EL (cell line): ENCODE measurements around the gene PIK3R3.
A peak's percentile ranks its signal among the peaks of the same experiment; 100 is the strongest.

Experiments used
- DNase-seq: peaks from one replicate; pipeline ENCODE4 v3.0.0-alpha.2; 2016

The PIK3R3 gene

DNA sequence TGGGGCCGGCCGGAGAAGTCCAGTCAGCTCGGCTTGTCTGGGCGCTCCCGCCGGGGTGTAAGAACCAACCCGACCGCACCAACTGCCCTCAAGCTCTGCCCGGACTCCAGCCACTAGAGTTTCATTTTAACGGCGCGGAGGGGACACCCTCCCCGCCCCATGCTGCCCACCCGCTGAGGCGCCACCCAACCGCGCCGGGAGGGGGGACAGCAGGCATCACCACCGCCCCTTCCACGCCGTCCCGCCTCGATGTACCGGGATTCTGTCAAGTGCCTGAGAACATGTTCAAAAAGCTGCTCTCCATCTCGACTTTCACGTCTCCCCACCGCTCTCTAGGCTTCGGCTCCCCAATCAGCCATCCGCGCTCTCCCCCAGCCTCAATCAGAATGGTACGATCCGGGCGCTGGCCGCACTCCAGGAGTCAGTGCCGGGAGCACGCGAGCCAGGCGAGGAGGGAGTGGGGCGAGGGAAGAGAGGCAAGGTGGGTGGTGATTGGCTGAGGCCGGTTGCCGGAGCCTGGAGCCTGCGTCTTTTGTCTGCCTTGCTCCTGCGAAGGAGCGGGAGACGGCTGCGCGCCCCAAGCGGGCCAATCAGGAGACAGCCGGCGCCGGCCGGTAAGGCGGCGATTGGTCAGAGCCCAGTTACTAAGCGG, at the start of gene PIK3R3:
Gene PIK3R3 (minus strand): TSS at position 101 of the 652 bp plus-strand sequence. CDS start 677 bp downstream, outside the sequence.
- peak; percentile 99 for DNase-seq

DNA sequence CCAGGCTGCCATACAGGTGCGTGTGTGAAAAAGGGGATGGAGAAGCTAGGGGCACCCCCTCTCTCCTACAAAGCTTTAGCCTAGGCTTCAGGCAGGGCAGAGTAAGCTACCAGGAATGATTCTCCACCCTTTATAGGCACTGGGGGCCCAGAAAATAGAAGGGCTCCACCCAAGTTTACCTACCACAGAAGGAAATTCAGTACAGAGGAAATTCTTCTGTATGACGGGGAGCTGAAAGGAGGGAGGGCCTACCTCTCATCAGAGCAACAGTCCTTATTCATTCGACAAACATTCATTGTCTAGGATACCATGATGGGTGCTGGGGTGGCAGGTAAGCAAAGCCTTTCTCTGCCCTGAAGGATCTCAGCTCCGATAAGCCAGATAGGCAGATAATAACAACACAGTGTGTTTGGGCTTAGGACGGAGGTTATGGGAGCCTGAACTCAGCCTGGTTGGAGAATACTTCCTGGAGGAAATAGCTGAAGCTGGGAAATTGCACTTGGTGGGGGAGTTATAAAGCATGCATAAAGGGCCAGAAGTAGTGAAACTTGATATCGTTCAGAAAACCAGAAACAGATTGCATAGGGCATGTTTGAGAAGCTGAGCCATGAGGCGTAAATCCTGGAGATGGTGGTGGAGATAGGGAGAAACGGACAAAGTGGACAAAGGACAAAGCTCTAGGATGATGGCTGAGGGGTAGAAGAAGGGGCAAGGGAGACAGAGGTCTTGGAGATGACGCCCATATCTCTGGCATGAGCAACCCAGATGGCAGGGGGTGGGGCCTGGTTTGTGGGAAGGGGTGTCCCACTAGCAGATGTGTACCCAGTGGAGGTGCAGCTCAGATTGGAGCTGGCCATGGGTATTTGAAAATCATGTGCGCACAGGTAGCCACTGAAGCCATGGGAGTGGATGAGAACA, 49.2 kb upstream of the PIK3R3 start:
- peak; percentile 34 for DNase-seq

- DNase-seq, result no peak
Observed at GRCh38 chr1:46180082-46180616, 47.7 kb upstream of the PIK3R3 start.

DNA sequence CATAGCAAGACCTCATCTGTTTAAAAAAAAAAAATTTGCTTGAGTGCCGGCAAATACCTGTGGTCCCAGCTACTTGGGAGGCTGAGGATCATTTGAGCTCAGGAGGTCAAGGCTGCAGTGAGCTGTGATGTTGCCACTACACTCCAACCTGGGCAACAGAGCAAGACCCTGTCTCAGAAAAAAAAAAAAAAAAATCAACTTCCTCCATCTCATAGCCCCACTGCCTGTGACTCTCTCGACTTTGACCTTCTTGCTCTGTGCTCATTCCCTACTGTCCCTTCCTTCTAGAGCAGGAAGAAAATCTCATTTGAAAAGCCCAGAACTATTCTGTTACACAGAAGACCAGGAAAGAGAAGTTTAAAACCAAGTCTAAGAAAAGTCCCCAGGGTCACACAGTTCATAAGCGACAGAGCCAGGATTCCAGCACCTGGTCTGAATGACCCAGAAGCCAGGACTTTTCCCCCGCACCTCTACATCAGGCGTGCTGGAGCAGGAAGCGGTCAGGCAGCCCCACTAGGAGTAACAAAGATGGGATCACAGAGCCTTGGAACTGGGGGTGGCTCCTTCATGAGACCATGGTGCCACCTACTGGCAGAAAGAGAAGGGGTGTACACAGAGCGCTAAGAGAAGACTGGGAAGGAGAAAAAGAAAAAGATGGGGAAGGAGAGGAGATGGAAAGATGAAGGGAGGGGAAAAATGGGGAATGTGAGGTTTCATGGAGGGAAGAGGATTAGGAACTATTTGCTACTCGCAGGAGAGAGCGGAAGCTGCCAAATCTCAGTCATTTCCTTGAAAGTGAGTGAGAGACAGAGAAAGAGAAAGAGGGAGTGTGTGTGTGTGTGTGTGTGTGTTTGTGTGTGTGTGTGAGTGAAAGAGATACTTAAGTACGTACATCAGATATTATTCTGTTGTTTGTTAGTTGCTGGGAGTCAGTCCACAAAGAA, 47.0 kb upstream of the PIK3R3 start:
- DNase-seq, result peak; percentile 88

DNA sequence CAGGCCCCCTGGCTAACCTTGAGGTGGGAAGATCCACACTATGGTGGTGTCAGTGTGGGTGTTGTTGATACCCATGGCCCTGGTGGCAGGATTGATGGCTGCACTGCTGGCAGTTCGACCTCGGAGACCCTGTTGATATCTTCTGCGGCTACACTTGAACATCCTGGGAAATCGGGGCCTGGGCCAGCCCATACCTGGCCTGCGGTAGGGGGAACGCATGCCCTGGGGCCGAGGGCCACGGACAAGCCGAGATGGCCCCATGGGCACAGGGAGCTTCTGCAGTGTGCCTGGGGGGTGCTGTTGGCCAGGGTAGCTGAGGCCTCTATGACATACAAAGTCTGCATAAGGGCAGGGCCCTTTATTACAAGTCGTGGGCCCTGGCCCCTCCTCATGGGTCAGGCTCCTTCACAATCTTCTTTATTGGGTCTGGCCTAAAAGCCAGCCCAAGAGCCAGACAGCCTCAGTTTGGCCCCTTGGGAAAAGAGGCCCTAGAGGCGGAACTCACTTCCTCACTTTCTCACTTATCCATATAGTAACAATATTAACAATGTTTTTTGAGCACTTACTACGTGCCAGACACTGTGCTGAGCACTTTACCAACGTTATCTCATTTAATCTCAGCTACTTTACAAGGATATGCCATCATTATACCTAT, 43.9 kb upstream of the PIK3R3 start, which contains the start of gene P3R3URF:
Gene P3R3URF (minus strand): TSS at position 278 of the 655 bp plus-strand sequence. CDS start 17 bp downstream, at position 261.
- DNase-seq, result no peak

DNA sequence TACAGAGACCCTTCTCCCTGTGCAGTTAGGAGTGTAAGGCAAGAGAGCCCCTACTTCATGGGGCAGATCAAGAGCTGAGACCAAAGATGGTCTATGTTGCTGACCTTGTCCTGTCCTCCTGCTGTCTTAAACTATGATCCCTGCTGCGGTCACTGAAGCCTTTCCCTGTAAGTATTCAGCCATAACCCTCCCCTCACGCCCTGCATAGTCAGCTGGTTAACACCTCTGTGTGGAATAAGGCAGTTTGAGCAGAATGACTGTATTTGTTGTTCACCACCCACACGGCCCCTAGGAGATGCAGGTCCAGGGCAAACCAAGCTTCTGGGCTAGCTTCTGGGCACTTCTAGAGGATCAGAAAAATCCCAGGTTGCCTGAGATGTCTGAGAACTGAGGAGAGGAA, 42.8 kb upstream of the PIK3R3 start:
- no peak for DNase-seq

DNA sequence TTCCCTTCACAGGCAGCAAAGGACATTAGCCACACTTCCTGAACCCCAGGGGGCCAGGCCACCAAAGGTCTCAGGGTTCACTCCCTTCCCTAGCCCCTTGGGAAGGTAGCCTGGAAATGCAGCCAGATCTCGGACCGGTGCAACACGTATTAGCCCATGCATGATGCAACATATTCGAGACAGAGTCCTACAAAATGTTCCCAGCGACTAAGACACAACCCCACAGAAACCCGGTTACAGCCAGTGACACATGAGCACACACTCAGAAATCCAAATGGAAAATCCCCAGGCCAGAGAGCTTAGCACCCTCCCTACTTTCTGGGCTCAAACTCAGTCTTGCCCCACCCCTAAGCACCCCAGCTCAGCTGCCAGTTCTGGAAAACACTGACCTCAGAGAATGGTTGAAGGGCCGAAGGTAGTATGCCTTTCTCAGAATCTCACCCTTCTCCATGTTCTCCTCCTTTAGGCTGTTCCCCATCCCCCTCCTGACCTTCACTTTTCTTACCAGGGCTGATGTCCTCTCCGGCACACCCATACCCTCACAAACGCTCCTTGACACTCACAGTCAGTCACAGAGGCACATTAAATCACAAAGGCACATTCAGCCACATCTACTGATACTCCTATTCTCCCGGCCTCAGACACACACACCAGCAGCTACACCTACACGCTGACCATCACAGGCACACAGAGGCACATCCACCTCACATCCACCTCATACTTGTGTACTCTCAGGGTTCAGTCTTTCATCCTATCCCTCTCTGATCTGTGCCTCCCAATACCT, 42.2 kb upstream of the PIK3R3 start, which contains the start of gene TSPAN1:
Gene TSPAN1 (plus strand): TSS at position 640 of the 784 bp plus-strand sequence. CDS start 6,021 bp downstream, outside the sequence.
- peak; percentile 23 for DNase-seq

- peak; percentile 39 for DNase-seq
Observed at GRCh38 chr1:46173361-46173856, 41.0 kb upstream of the PIK3R3 start.

DNA sequence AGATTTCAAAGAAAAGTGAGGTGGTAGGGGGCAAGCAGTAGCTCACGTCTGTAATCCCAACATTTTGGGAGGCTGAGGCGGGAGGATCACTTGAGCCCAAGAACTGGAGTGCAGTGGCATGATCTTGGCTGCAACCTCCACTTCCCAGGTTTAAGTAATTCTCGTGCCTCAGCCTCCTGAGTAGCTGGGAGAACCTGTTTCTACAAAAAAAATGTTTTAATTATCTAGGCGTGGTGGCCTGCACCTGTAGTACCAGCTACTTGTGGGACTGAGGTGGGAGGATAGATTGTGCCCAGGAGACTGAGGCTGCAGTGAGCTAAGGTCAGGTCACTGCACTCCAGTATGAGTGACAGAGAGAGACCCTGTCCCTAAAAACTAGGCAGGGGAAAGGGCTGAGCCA, 39.9 kb upstream of the PIK3R3 start:
- no peak for DNase-seq

- DNase-seq, result no peak
Observed at GRCh38 chr1:46171871-46172270, 39.4 kb upstream of the PIK3R3 start.

DNA sequence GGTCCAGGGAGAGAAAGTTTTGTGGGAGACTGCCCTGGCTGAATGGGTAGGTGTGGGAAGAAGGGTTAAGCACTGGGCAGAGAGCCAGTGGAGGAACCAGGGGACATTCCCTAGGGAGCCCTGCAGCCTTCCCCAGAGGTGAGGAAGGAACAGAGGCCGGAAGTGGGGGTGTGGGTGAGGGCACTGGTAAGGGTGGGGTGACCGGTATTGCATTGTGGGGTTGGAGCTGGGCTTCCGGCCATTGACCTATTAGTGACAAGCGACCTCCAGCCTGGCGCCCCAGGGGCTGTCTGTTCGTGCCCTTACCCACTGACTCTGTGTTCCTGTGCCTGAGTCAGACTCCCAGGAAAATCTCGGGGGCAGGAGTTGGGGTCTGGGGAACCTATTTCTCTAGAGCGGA, 38.9 kb upstream of the PIK3R3 start:
- no peak for DNase-seq

DNA sequence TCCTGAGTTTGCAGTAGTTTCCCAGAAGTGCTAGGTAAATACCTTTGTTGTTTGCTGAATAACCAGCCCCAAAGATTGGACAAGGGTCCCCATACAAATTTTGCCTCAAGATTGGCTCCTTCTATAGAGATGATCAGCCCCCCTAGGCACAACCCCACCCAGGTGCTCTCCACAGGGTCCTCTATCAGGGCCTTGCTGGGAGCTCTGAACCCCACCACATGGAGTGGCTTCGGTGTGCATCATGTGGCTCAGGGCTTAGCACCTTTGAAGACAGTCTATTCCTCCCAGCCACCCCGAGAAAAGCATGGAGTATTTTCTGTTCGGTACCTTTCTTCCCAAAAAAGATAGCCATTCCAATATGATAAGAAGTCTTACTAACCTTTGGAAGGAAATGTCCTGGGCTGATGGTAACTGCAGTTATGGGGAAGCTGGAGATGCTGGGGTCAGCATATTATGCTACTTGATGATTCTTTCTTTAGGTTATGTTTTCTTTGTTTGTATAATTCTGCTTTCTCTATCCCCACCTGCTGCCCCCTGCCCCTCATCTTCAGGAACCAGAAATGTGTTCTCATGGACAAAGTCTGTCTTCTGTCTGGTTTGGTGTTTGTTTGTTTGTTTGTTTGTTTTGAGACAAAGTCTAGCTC, 37.5 kb upstream of the PIK3R3 start:
- no peak for DNase-seq

DNA sequence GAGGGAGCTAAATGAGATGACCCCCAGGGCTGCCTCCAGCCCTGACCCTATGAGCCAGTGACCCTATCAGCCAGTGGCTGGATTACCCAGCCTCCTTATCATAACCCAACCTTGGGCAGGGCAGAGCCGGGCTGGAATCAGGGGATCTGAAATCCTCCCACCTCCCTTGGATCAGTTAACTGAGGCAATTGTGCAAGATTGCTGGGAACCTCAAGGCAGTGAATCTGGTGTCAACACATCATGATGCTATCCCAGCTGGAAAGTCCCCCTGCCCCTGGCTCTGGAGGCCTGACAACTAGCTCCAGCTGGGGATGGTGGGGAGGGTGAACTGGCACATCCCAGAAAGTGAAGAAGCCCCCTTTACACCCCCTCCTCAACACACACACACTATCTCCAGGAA, 36.0 kb upstream of the PIK3R3 start:
- DNase-seq, result no peak

GRCh38 chr1:46166521-46167462, 34.4 kb upstream of the PIK3R3 start:
- no peak for DNase-seq

GRCh38 chr1:46160212-46160611, 27.8 kb upstream of the PIK3R3 start:
- DNase-seq, result no peak

- DNase-seq, result no peak
Observed at GRCh38 chr1:46159516-46159915, 27.1 kb upstream of the PIK3R3 start.

- no peak for DNase-seq
Observed at GRCh38 chr1:46158312-46159281, 26.2 kb upstream of the PIK3R3 start.

GRCh38 chr1:46157916-46158311, 25.5 kb upstream of the PIK3R3 start:
- DNase-seq, result no peak
